Activated CD4-positive, CD25-positive, alpha-beta regulatory T cell (primary cell): ENCODE measurements around the gene PRG3.
"Not testable (repeated sequence)": the region's sequence is repeated elsewhere in the genome, so short reads cannot be mapped to it uniquely, and the experiment has no call there.

ENCODE experiments used
- DNase-seq, 4 experiments: peaks; one replicate each; lab custom pipeline; 2025; lab: John Stamatoyannopoulos, UW

Gene PRG3

DNA sequence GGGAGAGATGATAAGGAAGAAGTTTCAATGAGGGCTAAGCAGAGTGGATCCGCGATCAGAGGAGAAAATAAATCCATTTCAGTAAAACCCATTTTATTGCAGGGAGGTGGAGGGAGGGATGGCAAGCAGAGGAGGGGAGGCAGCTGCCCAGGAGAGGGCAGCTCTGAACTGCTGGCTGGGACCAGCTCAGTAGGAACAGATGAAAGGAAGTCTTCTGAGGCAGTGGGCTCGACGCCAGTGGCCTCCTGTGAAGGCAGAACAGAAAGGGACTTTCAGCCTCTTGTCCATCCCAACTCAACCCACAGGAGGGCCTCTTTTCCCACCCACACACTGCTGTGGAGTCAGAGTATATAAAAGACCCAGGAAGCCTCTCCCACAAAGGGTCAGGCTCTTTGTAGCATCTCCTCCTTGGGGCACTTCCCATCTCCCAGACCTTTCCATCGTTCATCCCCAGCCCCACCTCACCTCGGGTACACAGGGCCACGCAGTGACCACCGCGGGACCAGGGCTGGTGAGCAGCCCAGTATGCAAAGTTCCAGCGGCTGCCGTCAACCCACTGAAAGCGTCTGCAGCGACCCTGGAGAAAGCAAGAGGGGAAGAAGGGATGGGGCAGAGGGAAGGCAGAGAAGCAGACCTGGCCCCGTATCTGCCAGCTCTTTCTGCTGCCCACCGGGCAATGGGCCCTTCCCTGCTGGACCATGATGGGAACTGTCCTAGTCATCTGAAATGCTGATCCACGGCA, 6.5 kb upstream of the PRG3 start:
- DNase-seq: no peak

DNA sequence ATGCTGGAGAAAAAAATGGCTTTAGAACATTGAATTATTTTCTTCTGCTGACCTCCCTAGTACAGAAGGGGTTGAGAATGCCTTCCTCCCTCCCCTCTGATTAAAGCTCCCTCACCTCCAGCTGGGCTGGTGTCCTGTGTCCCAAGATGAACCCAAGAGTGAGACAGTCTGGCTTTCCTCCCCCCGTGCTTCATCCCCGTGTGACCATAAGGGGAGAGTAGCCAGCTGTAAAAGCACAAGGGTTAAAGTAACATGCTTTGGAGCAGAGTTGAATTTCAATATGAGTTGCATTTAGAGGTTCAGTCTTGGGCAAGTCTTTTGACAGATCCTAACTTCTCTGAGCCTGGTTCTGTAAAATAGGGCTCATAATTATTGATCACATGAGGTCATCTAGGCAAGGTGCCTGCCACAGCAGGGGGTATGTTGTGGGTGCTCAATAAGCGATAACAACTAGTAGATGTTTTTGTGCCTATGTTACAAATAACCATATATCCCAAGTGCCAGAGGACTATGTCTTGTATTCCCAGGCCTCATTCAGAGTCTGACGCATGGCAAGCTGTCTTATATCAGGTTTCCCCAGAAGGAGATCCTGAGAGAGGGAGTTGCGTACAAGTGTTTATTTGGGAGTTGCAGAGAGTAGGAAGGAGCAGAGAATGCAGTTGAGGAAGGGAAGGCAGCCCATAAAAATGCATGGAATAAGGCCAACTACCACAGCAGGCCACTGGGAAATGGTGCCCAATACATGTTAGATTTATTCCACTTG, 5.4 kb upstream of the PRG3 start:
- no peak for DNase-seq

DNA sequence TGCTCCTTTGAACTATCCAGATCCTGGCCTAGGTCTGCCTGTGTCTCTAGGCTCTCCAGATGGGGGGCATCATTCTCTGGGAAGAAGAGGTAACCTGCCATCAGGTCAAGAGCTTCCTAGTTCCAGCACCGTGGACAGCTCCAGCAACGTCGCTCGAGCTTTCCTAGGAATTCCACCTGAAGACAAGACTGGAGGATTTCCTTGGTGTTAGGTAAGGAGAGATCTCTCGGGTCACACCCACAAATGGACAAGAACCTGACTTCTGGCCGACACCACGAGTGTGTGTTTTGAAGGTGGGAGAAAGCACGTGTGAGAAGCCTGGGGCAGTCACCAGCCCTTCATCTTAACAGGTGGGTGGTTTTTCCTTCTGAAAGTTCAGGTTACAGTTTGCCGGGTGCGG, 1.2 kb downstream of the PRG3 start:
- no peak for DNase-seq

DNA sequence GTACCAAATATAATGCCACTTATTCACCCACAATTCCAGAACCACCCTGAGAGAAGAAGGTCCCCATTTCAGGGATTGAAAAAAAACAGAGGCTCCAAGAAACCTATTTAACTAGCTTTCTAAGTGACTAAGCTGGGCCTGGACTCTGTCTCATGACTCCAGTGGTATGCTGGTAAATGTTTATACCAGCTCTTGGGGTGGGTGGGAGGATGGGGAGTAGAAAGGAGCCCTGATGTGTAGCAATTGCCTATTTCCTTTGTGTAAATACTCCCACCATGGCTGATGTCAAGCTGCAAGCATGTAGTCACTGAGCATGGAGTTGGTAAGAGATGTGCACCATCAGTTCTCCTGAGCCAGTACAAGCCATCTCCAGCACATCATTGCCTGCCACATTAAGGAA, 2.8 kb downstream of the PRG3 start:
- no peak for DNase-seq

DNA sequence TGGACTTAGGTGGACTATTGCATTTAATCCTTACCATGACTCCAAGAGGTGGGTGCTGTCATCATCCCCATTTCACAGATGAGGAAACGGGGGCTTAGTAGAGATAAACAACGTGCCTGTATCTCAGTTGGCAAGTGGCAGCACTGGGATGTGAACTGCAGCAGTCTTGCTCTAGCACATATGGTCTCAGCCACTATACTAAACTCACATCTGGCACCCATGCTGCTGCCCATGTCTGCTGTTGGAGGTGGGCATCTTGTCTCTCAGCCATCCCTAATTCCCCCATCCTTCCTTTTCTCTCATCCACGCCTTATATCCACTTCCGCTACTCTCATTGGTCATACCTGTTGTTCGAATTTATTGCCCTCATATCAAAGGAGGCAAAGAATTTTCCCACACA, 3.8 kb downstream of the PRG3 start:
- DNase-seq: no peak

DNA sequence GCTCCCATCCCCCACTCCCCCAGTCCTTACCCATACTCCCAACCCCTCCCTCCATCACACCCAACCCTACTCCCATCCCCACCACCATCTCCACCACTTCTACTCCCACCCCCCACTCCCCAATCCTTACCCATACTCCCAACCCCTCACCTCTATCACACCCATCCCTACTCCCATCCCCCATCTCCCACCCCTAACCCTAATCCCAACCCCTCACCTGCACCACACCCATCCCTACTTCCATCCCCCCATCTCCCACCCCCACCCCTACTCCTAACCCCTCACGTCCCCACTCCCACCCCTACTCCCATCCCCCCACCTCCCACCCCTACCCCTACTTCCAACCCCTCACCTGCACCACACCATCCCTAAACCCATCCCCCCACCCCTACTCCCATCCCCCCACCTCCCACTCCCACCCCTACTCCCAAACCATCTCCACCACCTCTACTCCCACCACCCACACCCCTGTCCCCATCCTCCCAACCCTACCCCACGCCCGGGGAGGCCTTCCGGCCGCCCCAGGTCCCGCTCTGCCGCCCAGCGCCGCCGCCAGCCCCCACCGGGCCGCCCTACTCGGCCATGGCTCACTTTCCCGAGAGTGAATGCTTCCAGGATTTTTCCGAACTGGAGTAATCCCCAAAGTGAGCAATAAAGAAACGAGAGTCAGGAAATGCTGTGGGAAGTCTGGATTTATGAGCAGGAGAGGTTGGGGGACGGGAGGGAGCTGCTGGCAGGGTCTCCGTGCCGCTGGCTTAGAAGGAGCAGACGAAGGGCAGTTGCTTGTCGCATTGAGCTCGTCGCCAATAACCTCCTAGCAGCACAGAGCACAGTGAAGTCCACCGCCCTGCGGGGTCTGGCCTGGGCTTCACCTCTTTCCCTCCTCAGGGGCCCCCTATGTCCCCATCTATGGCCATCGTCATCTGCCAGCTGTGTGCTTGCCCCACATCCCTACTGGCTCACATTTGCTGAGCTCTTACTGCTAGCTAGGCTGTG, 4.6 kb downstream of the PRG3 start:
- no peak for DNase-seq

DNA sequence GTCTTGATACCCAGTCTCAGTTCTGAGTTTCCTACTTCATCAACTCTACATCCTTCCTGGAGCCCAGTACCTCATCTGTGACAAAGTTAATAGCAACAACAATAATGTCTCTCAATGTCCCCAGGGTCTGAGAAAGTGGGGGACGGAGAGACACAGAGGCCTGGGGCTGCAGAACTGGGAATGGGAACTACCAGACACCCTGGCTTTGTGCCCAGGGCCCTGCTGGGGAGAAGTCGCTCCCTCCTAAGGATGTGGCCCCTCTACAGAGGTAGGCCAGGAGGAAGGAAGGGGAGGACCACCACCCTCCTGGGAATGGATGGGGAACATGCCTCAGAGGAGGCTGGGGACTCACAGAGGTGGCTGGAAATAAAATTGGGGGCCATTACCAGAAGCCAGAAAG, 5.5 kb downstream of the PRG3 start:
- no peak for DNase-seq

DNA sequence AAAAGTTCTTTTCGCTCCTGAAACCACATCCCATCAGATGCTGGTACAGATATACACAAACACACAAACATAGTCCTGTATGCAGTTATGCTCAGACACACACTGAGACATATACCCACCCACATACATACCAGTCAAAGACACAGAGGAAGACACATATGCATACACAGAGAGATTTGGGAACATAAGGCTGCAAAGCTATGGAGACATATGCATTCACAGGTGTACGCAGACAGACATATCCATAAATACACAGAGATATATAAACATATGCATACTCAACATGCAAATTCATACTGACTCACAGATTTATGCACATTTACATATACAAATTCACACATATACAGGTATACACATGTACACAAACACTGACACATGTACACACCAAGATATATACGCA, 6.0 kb downstream of the PRG3 start:
- DNase-seq: no peak

DNA sequence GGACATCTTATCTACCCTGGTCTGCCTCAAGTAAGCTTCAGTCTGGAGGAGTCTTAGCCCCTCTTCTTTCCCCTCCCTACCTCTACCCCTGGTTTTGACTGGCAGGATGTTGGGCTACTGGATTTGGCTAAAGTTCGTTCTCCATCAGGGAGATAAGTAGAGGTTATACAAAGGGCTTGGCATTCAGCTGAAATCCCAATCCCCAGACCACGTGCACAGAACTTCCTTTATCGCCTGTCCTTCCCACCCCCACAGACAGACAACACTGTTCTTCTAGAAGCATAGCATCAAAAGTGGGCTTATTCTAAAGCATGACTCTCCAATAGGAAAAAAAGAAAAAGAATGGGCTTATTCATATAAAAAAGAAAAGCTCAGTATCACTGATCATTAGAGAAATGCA, 7.8 kb downstream of the PRG3 start:
- no peak for DNase-seq

DNA sequence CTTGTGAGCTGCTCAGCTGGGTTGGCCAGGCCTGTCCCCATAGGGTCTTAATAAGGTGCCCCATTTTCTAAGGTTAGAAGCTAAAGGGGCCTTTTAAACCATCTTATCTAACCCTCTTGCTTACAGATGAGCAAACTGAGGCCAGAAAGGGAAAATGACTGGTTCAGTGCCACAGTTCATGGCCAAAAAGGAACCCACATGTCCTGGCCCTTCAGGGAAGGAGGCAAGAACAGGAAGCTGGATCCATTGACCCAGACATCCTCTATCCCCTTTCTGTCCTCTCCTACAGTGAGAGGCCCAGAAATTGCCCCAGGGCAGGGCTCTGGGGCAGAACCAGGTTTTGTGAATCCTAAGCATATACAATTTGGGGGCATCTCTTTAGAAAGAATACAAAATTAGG, 10.0 kb downstream of the PRG3 start:
- DNase-seq: no peak

DNA sequence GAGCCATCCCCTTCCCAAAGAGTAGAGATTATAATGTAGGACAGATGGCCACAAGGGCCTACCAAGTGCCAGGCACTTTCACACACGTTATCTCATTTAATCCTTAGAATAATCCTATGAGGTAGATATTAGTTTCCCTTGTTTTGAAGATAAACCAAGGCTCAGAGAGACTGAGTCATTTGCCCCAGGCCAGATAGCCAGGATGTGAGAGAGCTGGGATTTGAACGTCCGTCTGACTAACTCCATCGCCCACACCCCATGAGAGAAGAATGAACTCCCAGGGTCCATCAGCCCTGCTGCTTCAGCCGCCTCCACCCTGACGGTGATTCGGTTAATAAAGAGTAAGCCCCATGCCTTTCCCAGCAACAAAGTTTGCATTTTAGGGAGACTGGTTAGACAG, 10.7 kb downstream of the PRG3 start:
- DNase-seq: no peak

DNA sequence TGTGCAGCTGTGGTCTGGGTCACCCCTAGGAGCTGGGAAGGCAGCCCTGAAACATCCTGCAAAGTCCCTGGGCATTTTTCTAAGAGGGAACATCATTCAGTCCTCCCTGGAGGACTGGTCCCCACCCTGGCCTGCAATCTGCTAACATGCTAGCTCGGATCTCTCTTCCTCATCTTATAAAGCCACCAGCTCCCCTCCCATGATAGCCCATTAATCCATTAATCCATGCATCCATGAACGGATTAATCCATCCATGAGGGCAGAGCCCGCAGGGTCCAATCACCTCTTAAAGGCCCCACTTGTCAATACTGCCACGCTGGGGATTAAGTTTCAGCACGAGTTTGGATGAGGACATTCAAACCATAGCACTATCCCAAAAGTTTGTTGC, 12.1 kb downstream of the PRG3 start:
- no peak for DNase-seq

DNA sequence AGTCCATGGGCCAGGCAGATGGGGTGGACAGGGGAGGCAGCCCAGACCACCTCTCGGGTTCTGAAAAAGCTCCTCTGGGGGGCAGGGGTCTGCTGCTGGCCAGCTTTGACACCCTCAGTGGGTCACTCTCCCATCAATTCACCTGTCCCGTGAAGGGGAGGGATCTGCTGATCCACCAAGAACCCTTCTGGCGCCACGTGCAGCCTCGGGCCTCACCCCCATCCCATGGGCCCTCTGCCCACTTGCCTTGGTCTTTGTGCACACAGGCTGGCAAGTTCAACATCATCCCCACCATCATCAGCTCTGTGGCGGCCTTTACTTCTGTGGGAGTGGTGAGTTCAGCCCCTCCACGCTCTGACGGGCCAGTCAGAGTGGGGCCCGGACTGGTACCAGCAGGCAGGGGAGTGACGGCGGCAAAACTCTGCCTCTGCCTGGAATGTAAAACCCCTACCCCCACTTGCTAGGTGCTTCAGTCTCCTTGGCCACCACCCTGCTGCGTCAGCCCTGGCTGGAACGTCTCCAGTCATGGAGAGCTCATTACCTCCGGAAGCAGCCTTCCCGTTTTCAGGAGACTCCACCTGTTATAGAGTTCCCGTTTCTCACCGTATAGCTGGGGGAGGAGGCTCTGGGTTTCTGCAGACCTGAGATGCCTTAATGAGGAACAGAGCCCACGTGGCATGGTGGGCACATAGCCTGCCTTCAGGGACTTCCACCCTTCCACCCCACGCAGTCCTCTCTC, 12.7 kb downstream of the PRG3 start:
- no peak for DNase-seq

DNA sequence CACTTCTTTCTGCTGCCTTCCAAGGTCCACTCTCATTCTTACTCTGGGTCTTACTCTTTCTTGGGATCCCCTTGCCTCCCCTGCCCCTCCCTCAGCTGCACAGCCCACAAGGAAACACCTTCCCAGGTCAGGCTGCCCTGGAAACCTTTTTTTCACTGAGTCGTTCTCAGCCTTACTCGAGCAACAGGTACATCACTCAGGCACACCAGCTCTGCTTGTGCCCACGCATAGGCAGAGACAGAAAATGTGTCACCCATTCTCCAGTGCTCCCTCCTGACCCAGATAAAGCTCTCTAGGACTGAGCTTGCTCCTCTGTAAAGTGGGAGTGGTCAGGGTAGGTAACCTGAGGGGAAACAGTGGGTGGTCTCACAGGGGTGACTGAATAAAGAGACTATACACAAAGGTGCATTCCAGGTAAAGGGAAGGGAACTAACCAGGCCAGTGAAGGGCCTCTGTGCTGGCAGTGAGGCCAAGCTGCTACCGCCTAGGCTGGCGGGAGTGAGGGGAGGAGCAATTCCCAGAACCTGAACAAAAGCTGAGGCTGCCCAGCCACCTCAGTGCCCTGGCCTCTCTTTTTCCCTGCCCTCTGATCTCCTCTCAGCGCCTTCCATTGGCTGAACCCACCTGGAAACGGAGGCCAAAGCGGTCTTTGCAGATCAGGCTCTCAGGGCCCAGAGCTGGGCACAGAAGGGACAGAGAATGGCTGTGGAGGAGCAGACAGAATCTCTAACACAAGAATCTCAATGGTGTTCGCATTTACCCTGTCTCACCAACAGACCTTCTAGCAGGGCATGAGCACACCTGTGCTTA, 15.9 kb downstream of the PRG3 start:
- no peak for DNase-seq

DNA sequence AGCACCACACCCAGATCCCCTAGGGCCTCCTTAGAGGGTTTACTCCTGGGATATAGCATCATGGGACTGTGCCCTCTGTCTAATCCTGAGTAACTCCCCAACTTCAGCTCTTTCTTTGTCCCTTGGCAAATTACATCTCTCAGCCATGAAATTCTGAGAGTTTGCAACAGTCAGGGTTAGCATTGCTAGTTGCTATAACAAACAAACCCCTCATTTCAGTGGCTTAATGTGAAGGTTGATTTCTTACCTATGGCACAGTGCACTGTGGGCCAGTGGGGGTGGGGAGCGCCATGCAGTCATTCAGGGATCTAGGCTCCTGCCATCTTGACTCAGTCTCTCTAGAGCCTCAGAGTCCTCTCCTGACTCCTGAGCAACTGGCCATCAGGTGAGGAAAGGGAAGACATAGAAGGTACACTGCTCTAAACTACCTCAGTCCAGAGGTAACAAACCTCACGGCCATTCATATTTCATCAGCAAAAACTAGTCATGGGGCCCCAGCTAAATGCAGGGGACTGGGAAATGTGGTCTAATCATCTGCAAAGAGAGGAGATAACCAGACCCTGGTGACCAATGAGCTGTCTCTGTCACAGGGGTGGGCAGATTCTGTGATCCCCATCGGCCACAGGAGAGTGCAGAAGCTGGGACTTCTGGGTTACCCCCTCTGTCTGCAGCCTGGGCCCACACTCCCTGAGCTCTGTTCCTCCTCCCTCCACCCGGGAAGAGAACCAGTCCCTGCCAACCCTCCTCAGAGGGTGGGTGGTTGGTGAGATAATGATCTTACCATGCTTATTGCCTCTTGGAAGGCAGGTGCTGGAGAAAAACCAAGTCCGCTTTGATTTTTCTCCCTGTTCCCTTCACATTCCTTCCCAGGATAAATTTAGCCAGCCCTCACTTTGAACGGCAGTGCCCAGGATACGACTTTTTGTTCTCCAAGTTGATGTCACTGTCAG, 17.5 kb downstream of the PRG3 start:
- DNase-seq: no peak

DNA sequence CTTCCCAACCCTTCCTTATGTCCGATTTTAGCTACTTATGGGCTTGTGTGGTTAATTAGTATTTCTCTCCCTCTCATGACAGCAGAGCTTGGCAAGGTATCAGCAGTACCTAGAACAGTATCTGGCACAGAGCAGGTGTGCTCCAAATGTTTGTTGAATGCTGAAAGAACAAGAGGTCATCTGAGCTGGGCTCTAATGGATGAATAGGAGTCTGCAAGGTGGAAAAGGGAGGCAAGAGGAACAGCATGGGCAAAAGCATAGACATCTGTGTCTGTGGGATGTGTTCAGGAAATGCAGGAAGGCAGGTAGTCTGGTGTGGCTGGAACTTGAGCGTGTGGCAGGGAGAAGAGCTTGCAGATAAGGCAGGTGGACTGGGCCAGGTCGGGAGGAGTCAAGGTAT, 19.0 kb downstream of the PRG3 start:
- no peak for DNase-seq

DNA sequence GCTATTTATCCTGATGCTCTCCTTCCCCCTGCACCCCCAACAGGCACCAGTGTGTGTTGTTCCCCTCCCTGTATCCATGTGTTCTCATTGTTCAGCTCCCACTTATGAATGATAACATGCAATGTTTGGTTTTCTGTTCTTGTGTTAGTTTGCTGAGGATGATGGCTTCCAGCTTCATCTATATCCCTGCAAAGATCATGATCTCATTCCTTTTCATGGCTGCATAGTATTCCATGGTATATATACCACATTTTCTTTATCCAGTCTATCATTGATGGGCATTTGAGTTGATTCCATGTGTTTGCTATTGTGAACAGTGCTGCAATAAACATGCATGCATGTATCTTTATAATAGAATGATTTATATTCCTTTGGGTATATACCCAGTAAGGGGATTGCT, 19.5 kb downstream of the PRG3 start:
- not testable (repeated sequence) for DNase-seq

DNA sequence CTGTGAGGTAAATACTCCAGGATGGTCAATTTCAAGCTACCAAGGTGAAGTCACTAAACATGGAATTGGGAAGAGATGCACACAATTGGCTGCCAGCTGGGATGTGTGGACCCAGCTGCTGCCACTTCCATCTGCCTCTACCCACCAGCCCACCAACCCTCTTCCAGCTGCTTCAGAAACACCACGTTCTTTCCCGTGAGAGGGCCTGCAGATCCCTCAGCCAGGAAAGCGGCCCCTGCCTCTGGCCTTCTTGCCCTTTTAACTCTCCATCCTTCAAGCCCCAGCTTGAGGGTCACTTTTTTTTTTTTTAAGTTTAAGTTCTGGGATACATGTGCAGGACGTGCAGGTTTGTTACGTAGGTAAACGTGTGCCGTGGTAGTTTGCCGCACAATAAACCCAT, 20.0 kb downstream of the PRG3 start:
- no peak for DNase-seq

DNA sequence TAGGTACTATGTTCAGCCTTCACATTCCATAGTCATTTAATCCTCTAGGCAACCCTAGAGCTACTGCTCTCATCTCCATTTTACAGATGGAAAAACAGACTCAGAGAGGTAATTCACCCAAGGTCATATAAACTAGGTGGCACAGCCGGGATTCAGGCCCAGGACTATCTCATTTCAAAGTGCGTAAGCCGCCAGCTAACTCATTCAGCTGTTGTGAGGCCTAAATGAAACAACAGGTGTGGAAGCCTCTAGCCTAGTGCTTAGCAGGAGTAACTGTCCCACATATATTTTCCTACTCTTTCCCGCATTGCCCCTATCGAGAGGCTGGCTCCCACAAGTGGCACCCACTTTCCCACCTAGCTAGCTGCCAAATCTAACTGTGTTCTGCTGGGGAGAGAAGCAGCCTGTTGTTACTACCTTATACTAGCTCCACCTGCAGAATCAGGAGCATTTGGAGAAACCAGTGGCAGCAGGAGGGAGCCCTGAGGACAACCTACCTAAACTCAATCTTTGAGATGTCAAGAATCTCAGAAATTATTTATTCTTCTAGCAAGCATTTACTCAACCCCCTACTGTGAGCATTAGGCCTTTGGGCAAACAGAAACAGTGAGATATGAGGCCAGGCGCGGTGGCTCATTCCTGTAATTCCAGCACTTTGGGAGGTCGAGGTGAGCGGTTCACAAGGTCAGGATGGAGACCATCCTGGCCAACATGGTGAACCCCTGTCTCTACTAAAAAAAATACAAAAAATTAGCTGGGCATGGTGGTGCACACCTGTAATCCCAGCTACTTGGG, 20.9 kb downstream of the PRG3 start:
- DNase-seq: no peak
